ENCODE data around the gene CUL1. TPM values are rescaled to one million over a fixed set of nuclear protein-coding genes. Genes with fewer than 3 reads are reported as not detected.

Gene CUL1
- total RNA-seq, 1 experiment from 2014 or later: 72.3 TPM

DNA sequence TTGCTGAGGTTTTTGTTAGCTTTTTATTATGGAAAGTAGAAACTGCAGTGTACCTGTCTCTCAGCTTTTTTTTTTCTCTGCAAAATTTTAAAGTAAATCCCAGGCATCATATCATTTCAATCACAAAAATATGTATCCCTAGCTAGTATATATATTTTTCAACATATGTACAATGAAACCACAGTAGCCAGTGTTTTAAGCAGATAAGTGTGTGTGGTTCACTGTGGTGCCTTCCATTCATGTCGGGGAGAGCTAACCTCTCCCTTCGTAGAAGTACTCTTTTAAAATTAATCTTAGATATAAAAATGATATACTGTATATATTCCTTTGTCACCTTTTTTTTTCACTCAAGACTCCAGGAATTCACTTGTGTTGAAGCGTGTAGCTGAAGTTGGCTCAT lies 22.7 kb downstream of the CUL1 start:
- Mint-ChIP-seq H3K36me3 (ENCODE audit: insufficient read depth in 1 of 3, low read depth in 3 of 3) (peaks cover 1 to 12% (median 8%) of the 10 kb centered on the region in 3 experiments; a peak in 6 of 7 replicates), H3K4me3 (no peak overlapping the region), H3K4me1 (peaks cover 40 to 45% of the 10 kb centered on the region in 2 experiments), H3K27me3 (ENCODE audit: low read depth) (no peaks in the 10 kb centered on the region), H3K9me3 (no peaks in the 10 kb centered on the region; a peak in 2 of 5 replicates), H3K27ac (no peak overlapping the region)
- Histone ChIP-seq H2BK20ac (ENCODE audit: low read depth, low read length, poor library complexity, severe bottlenecking) (no peak overlapping the region), H3T11ph (ENCODE audit: low read length) (no peak overlapping the region), H3K18ac (ENCODE audit: insufficient read length, low read depth, low read length) (no peak overlapping the region), H3K9ac (ENCODE audit: extremely low read depth, insufficient read length, low read length) (no peak overlapping the region), H3K9me3 (ENCODE audit: control insufficient read depth, low read depth, low read length) (no peaks in the 10 kb centered on the region), H2BK15ac (ENCODE audit: low read depth, low read length) (no peak overlapping the region), H3K4me2 (ENCODE audit: insufficient read depth, insufficient read length, low read length) (no peak overlapping the region), H2BK120ac (ENCODE audit: low read depth, low read length, poor library complexity, severe bottlenecking) (no peak overlapping the region), H3K23ac (ENCODE audit: insufficient read length, low read depth, low read length) (no peak overlapping the region), H3K56ac (ENCODE audit: insufficient read length, low read depth, low read length) (no peak overlapping the region), H2BK5ac (ENCODE audit: insufficient read length, low read length) (no peak overlapping the region), H4K5ac (ENCODE audit: insufficient read length, low read depth, low read length) (no peak overlapping the region), H2AK5ac (ENCODE audit: insufficient read length, low read length) (no peak overlapping the region), H3K79me2 (ENCODE audit: insufficient read depth, low read length) (peaks cover 61% of the 10 kb centered on the region; the same call in 1 of the 2 replicates), H3K14ac (ENCODE audit: insufficient read depth, low read length) (no peak overlapping the region), H3K4ac (ENCODE audit: low read depth, low read length) (no peak overlapping the region), H4K8ac (replicated peaks; ENCODE audit: insufficient read length, low read depth, low read length) (no peak overlapping the region), H4K91ac (ENCODE audit: insufficient read length, low read depth, low read length) (no peak overlapping the region), H3K4me1 (ENCODE audit: insufficient read depth, low read length) (0 out of 2 replicates have a peak, but pooled peaks cover 5% of the 10 kb centered on the region), H2BK12ac (ENCODE audit: insufficient read length, low read depth, low read length) (no peak overlapping the region), H3K23me2 (ENCODE audit: insufficient read length, low read depth, low read length, poor library complexity, severe bottlenecking) (no peaks in the 10 kb centered on the region), H3K27me3 (ENCODE audit: insufficient read depth, low read length) (no peaks in the 10 kb centered on the region), H2AFZ (ENCODE audit: low read length) (no peak overlapping the region), H3K27ac (ENCODE audit: insufficient read length, low read depth, low read length) (no peak overlapping the region), H4K20me1 (ENCODE audit: control insufficient read depth, insufficient read depth, insufficient read length) (no peaks in the 10 kb centered on the region), H3K79me1 (ENCODE audit: insufficient read depth, low read depth, low read length, poor library complexity, severe bottlenecking) (peaks cover 6% of the 10 kb centered on the region)
- DNase-seq: no peak
- TF ChIP-seq, protein P1, sequence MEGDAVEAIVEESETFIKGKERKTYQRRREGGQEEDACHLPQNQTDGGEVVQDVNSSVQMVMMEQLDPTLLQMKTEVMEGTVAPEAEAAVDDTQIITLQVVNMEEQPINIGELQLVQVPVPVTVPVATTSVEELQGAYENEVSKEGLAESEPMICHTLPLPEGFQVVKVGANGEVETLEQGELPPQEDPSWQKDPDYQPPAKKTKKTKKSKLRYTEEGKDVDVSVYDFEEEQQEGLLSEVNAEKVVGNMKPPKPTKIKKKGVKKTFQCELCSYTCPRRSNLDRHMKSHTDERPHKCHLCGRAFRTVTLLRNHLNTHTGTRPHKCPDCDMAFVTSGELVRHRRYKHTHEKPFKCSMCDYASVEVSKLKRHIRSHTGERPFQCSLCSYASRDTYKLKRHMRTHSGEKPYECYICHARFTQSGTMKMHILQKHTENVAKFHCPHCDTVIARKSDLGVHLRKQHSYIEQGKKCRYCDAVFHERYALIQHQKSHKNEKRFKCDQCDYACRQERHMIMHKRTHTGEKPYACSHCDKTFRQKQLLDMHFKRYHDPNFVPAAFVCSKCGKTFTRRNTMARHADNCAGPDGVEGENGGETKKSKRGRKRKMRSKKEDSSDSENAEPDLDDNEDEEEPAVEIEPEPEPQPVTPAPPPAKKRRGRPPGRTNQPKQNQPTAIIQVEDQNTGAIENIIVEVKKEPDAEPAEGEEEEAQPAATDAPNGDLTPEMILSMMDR (conservative IDR thresholded peaks at IDR 0.05): no peak
- no CpG with 5 or more reads among the region's 3 CpGs for WGBS (ENCODE audit: extremely low coverage, insufficient read length, low lambda C conversion rate)
